Measurements from ENCODE around the gene CXXC4. TPM values are rescaled to one million over a fixed set of nuclear protein-coding genes. Genes with fewer than 3 reads are reported as not detected.

Gene CXXC4
- total and polyA plus RNA-seq, 2 of the 13 experiments (the other 11 are each of a cell fraction or from before 2014, with no cell fraction given) = not detected

DNA sequence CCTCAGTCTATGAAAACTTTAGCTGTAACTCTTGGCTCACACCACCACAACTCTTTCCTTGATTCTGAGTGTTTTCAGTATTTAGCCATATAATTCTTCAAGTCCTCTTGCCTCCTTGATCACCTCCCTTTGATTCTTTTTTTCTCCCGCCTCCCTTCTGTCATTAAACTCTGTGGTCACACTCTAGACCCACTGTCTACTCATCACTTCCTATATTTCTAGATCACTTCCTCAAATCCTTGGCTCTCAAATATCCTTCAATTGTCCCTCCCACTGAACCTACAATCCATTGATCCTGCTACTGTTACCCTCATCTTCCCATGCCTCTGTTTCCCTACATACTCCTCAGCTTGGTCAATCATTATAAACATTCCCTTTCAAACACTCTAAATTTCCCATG lies 12.4 kb upstream of the CXXC4 start:
- DNase-seq (ENCODE audit: low spot score) (no peak), ATAC-seq (no peak), FAIRE-seq (no peak)
- no peak for TF ChIP-seq GTF3A (CRISPR knock-in tag; conservative IDR thresholded peaks at IDR 0.05)
- TF ChIP-seq KAT2B (IDR thresholded peaks at IDR 0.05; ENCODE audit: borderline replicate concordance, low read depth, low read length) = no peak
- TF ChIP-seq, protein P1, sequence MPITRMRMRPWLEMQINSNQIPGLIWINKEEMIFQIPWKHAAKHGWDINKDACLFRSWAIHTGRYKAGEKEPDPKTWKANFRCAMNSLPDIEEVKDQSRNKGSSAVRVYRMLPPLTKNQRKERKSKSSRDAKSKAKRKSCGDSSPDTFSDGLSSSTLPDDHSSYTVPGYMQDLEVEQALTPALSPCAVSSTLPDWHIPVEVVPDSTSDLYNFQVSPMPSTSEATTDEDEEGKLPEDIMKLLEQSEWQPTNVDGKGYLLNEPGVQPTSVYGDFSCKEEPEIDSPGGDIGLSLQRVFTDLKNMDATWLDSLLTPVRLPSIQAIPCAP (CRISPR knock-in tag; IDR thresholded peaks at IDR 0.05; ENCODE audit: low read depth) = no peak
- no peak for TF ChIP-seq SALL1 (CRISPR knock-in tag; IDR thresholded peaks at IDR 0.05)
- no peak for TF ChIP-seq HCFC1 (IDR thresholded peaks at IDR 0.05; ENCODE audit: low read depth, low read length)
- TF ChIP-seq IRX3 (CRISPR knock-in tag; IDR thresholded peaks at IDR 0.05; ENCODE audit: borderline replicate concordance, low read depth) = no peak
- no peak for TF ChIP-seq KLF13 (CRISPR knock-in tag; IDR thresholded peaks at IDR 0.05)
- Histone ChIP-seq H2AFZ (ENCODE audit: low read length) (no peak overlapping the region), H3K4me2 (ENCODE audit: low read depth, low read length) (no peak overlapping the region), H3K36me3 (replicated peaks in 1 of 2; ENCODE audit: control insufficient read depth in 1 of 2, insufficient read depth in 2 of 2, low read length in 2 of 2) (no peaks in the 10 kb centered on the region), H4K20me1 (ENCODE audit: insufficient read depth, low read length) (no peaks in the 10 kb centered on the region), H3K9ac (ENCODE audit: insufficient read depth, low read depth, low read length) (no peak overlapping the region), H3K4me1 (ENCODE audit: insufficient read depth, low read length) (no peaks in the 10 kb centered on the region), H3K27me3 (ENCODE audit: control insufficient read depth in 1 of 2, insufficient read depth in 2 of 2, low read length in 2 of 2) (no peaks in the 10 kb centered on the region), H3K4me3 (replicated peaks in 1 of 3; ENCODE audit: insufficient read depth in 1 of 3, low read depth in 2 of 3, low read length in 3 of 3) (no peak overlapping the region), H3K79me2 (ENCODE audit: insufficient read depth, low read length) (no peaks in the 10 kb centered on the region), H3K9me3 (ENCODE audit: low read length) (no peaks in the 10 kb centered on the region), H3K27ac (ENCODE audit: extremely low read length, insufficient read depth, low read length) (no peak overlapping the region)
- ChIA-PET POLR2A (no interaction called here), CTCF (ENCODE audit: low intra/inter-chr PET ratio, low total read pairs) (no interaction called here)
- intact Hi-C loops (cut with micrococcal nuclease; ENCODE audit: unreplicated experiment) (no loop called here), in situ Hi-C loops (cut with HindIII; ENCODE audit: extremely low pct_ligation_motif_present, low pct_unique_long_range_greater_than_20kb) (no loop called here)
- WGBS (ENCODE audit: low lambda C conversion rate) = 38% methylated on average over 1 of the region's 1 CpG
- no TSS peak for BruUV-seq (replicated peaks)

DNA sequence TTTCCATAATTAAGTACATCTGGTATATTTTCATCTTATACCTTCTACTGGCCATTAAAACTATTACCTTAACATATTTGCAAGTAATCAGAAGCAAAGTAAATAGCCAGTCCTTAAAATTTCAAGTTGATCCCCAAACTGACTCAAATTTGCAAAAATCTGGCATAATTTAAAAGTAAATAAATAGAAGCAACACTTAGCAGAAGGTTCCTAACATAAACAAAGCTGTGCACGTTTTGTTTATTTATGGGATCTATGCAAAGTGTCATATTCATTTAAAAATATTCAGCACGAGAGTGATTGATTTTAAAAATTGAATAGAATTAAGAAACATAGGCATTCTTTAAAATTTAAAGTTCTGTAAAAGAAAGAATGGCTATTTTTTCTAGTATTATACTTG lies 9.8 kb upstream of the CXXC4 start:
- 3% methylated on average over 2 of the region's 2 CpGs for WGBS (ENCODE audit: low lambda C conversion rate)
- H3K9ac ChIP-seq (ENCODE audit: insufficient read depth, low read depth, low read length) = no peak overlapping the region
- H3K27ac ChIP-seq (ENCODE audit: extremely low read length, insufficient read depth, low read length) = no peak overlapping the region
- intact Hi-C loops (cut with micrococcal nuclease; ENCODE audit: unreplicated experiment) (no loop called here), in situ Hi-C loops (cut with HindIII; ENCODE audit: extremely low pct_ligation_motif_present, low pct_unique_long_range_greater_than_20kb) (no loop called here)
- no peaks in the 10 kb centered on the region for H3K9me3 ChIP-seq (ENCODE audit: low read length)
- BruUV-seq (replicated peaks) = no TSS peak
- H3K4me1 ChIP-seq (ENCODE audit: insufficient read depth, low read length) = no peaks in the 10 kb centered on the region
- no peaks in the 10 kb centered on the region for H4K20me1 ChIP-seq (ENCODE audit: insufficient read depth, low read length)
- FAIRE-seq (no peak), DNase-seq (ENCODE audit: low spot score) (no peak), ATAC-seq (no peak)
- CTCF ChIA-PET (ENCODE audit: low intra/inter-chr PET ratio, low total read pairs) = no interaction called here
- H2AFZ ChIP-seq (ENCODE audit: low read length) = no peak overlapping the region
- H3K4me3 ChIP-seq (replicated peaks in 1 of 3; ENCODE audit: insufficient read depth in 1 of 3, low read depth in 2 of 3, low read length in 3 of 3) = no peak overlapping the region
- H3K4me2 ChIP-seq (ENCODE audit: low read depth, low read length) = no peak overlapping the region
- no peaks in the 10 kb centered on the region for H3K27me3 ChIP-seq (ENCODE audit: control insufficient read depth in 1 of 2, insufficient read depth in 2 of 2, low read length in 2 of 2)
- POLR2A ChIA-PET = no interaction called here
- no peaks in the 10 kb centered on the region for H3K79me2 ChIP-seq (ENCODE audit: insufficient read depth, low read length)
- H3K36me3 ChIP-seq (replicated peaks in 1 of 2; ENCODE audit: control insufficient read depth in 1 of 2, insufficient read depth in 2 of 2, low read length in 2 of 2) = no peaks in the 10 kb centered on the region
- no peak for TF ChIP-seq ZNF841 (CRISPR knock-in tag; IDR thresholded peaks at IDR 0.05; ENCODE audit: borderline replicate concordance)
- TF ChIP-seq ZBTB7A (CRISPR knock-in tag; IDR thresholded peaks at IDR 0.05) = no peak
- TF ChIP-seq, protein P2, sequence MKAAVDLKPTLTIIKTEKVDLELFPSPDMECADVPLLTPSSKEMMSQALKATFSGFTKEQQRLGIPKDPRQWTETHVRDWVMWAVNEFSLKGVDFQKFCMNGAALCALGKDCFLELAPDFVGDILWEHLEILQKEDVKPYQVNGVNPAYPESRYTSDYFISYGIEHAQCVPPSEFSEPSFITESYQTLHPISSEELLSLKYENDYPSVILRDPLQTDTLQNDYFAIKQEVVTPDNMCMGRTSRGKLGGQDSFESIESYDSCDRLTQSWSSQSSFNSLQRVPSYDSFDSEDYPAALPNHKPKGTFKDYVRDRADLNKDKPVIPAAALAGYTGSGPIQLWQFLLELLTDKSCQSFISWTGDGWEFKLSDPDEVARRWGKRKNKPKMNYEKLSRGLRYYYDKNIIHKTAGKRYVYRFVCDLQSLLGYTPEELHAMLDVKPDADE (CRISPR knock-in tag; IDR thresholded peaks at IDR 0.05) = no peak
- TF ChIP-seq RFXAP (CRISPR knock-in tag; IDR thresholded peaks at IDR 0.05; ENCODE audit: borderline replicate concordance) = no peak
- TF ChIP-seq KDM1A (CRISPR knock-in tag; IDR thresholded peaks at IDR 0.05) = no peak
- no peak for TF ChIP-seq CCDC6 (CRISPR knock-in tag; IDR thresholded peaks at IDR 0.05)
- TF ChIP-seq ZNF562 (CRISPR knock-in tag; IDR thresholded peaks at IDR 0.05; ENCODE audit: borderline replicate concordance) = no peak
- TF ChIP-seq YEATS2 (CRISPR knock-in tag; IDR thresholded peaks at IDR 0.05; ENCODE audit: borderline replicate concordance) = no peak
- TF ChIP-seq MTF1 (CRISPR knock-in tag; IDR thresholded peaks at IDR 0.05) = no peak
- TF ChIP-seq, protein P3, sequence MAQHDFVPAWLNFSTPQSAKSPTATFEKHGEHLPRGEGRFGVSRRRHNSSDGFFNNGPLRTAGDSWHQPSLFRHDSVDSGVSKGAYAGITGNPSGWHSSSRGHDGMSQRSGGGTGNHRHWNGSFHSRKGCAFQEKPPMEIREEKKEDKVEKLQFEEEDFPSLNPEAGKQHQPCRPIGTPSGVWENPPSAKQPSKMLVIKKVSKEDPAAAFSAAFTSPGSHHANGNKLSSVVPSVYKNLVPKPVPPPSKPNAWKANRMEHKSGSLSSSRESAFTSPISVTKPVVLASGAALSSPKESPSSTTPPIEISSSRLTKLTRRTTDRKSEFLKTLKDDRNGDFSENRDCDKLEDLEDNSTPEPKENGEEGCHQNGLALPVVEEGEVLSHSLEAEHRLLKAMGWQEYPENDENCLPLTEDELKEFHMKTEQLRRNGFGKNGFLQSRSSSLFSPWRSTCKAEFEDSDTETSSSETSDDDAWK (CRISPR knock-in tag; IDR thresholded peaks at IDR 0.05) = no peak
- TF ChIP-seq TEAD2 (CRISPR knock-in tag; IDR thresholded peaks at IDR 0.05) = no peak
- no peak for TF ChIP-seq HNRNPL (IDR thresholded peaks at IDR 0.05; ENCODE audit: low read depth, low read length)

All from HepG2 (cell line).